Smooth muscle cell (in vitro differentiated cells): ENCODE results near the gene COPS6. TPM values are rescaled to one million over a fixed set of nuclear protein-coding genes. Genes with fewer than 3 reads are reported as not detected.
"Not testable (repeated sequence)": the region's sequence is repeated elsewhere in the genome, so short reads cannot be mapped to it uniquely, and the experiment has no call there.

Experiments
- DNase-seq: peaks from one replicate; lab custom pipeline; 2025; ENCODE audit not compliant: unreplicated experiment; lab: John Stamatoyannopoulos, UW
- H2AFZ ChIP-seq: fragments of 200-600 bp; sonication (generic); 2 replicates; pipeline ENCODE4 v1.6.0; 2016; ENCODE audit warnings: antibody characterized with exemption, low read depth, mild to moderate bottlenecking
- H3F3A ChIP-seq: fragments of 200-600 bp; sonication (generic); 2 replicates; pipeline ENCODE4 v1.6.0; 2017; ENCODE audit warnings: antibody characterized with exemption, low read depth
- H3K27ac ChIP-seq: fragments of 200-600 bp; sonication (generic); 2 replicates; pipeline ENCODE4 v1.5.1; 2016; ENCODE audit warnings: low read depth, mild to moderate bottlenecking
- H3K27me3 ChIP-seq: fragments of 200-600 bp; sonication (generic); 2 replicates; pipeline ENCODE4 v1.6.1; 2016; ENCODE audit warnings: low read depth, mild to moderate bottlenecking
- H3K36me3 ChIP-seq: fragments of 200-600 bp; sonication (generic); 2 replicates; pipeline ENCODE4 v1.5.1; 2016; ENCODE audit warnings: low read depth
- H3K4me1 ChIP-seq: fragments of 200-600 bp; sonication (generic); 2 replicates; pipeline ENCODE4 v1.5.1; 2016; ENCODE audit warnings: low read depth
- H3K4me2 ChIP-seq: fragments of 200-600 bp; sonication (generic); 2 replicates; pipeline ENCODE4 v1.6.0; 2016; ENCODE audit warnings: mild to moderate bottlenecking
- H3K4me3 ChIP-seq: fragments of 200-600 bp; sonication (generic); 2 replicates; pipeline ENCODE4 v1.5.1; 2016; ENCODE audit warnings: mild to moderate bottlenecking
- H3K79me2 ChIP-seq: fragments of 200-600 bp; sonication (generic); 2 replicates; pipeline ENCODE4 v1.6.0; 2016; ENCODE audit warnings: low read depth, mild to moderate bottlenecking
- H3K9ac ChIP-seq: fragments of 200-600 bp; sonication (generic); 2 replicates; pipeline ENCODE4 v1.6.0; 2016; ENCODE audit warnings: low read depth
- H3K9me3 ChIP-seq: fragments of 200-600 bp; sonication (generic); replicated peaks from 2 replicates; pipeline ENCODE4 v1.5.1; 2016; ENCODE audit warnings: low read depth
- H4K20me1 ChIP-seq: fragments of 200-600 bp; sonication (generic); 2 replicates; pipeline ENCODE4 v1.6.0; 2016; ENCODE audit warnings: low read depth
- WGBS: methylation state at CpG from one replicate; pipeline ENCODE4 v1.1.7; 2016; ENCODE audit warnings: low lambda C conversion rate; 5-methylcytosine and 5-hydroxymethylcytosine counted together
- polyA plus RNA-seq: library from polyadenylated mRNA; unstranded; fragments of >200 nt; fragmentation: Nextera tagmentation; extraction: Ambion mirVana; gene quantifications from 2 replicates; pipeline ENCODE4 v1.2.1, GENCODE V29; 2016
- total RNA-seq: library from RNA; depleted of rRNA; stranded (reverse); fragments of >200 nt; gene quantifications from 2 replicates; pipeline ENCODE4 v1.2.3, GENCODE V29; 2014
- TF ChIP-seq, protein P1 (sequence below): fragments of 200-600 bp; sonication (generic); IDR thresholded peaks from 2 replicates; pipeline ENCODE4 v1.5.1; 2017; ENCODE audit warnings: borderline replicate concordance, mild to moderate bottlenecking, antibody characterized with exemption; ENCODE audit not compliant: insufficient read depth, poor library complexity, severe bottlenecking

Gene COPS6
- total and polyA plus RNA-seq, 2 experiments from 2014 or later = 107 to 259 TPM

DNA sequence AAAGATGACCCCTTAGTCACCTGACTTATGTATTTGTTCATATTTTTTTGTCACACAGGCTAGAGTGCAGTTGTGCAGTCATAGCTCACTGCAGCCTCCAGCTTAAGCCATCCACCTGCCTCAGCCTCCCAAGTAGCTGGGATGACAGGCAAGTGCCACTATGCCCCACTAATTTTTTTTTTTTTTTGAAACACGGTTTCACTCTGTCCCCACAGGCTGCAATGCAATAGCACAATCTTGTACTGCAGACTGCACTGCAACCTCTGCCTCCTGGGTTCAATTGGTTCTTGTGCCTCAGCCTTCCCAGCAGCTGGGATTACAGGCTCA lies 39.8 kb downstream of the COPS6 start:
- Histone ChIP-seq H3K79me2 (no peaks in the 10 kb centered on the region), H3F3A (peaks cover 6% of the 10 kb centered on the region), H3K4me3 (no peak overlapping the region), H4K20me1 (no peaks in the 10 kb centered on the region), H3K4me1 (peaks cover 8% of the 10 kb centered on the region), H3K9me3 (no peaks in the 10 kb centered on the region), H3K36me3 (no peaks in the 10 kb centered on the region), H2AFZ (no peak overlapping the region), H3K4me2 (peak overlapping the region; percentile 97), H3K27me3 (no peaks in the 10 kb centered on the region), H3K27ac (no peak overlapping the region), H3K9ac (no peak overlapping the region)
- TF ChIP-seq, protein P1, sequence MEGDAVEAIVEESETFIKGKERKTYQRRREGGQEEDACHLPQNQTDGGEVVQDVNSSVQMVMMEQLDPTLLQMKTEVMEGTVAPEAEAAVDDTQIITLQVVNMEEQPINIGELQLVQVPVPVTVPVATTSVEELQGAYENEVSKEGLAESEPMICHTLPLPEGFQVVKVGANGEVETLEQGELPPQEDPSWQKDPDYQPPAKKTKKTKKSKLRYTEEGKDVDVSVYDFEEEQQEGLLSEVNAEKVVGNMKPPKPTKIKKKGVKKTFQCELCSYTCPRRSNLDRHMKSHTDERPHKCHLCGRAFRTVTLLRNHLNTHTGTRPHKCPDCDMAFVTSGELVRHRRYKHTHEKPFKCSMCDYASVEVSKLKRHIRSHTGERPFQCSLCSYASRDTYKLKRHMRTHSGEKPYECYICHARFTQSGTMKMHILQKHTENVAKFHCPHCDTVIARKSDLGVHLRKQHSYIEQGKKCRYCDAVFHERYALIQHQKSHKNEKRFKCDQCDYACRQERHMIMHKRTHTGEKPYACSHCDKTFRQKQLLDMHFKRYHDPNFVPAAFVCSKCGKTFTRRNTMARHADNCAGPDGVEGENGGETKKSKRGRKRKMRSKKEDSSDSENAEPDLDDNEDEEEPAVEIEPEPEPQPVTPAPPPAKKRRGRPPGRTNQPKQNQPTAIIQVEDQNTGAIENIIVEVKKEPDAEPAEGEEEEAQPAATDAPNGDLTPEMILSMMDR = no peak
- DNase-seq = no peak
- WGBS = 71% methylated on average over 1 of the region's 1 CpG

DNA sequence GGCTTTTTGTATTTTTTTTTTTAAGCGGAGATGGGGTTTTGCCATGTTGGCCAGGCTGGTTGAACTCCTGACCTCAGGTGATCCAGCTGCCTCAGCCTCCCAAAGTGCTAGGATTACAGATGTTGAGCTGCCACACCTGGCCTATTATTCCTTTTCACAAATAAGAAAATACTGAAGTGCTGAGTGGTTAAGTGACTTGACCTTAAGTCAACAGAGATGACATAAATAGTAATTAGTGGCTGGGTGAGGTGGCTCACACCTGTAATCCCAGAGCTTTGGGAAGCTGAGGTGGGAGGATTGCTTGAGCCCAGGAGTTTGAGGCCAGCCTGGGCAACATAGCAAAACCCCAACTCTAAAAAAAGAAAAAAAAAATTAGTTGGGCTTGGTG lies 41.4 kb downstream of the COPS6 start:
- H4K20me1 ChIP-seq, H3K4me1 ChIP-seq, H3K4me2 ChIP-seq, DNase-seq, H3K27me3 ChIP-seq, H3K79me2 ChIP-seq, H3K36me3 ChIP-seq, H3K4me3 ChIP-seq, H3F3A ChIP-seq, H3K9me3 ChIP-seq, H2AFZ ChIP-seq, H3K9ac ChIP-seq, H3K27ac ChIP-seq: not testable (repeated sequence)
- 64% methylated on average over 1 of the region's 1 CpG for WGBS

GRCh38 chr7:100130608-100131453 lies 42.1 kb downstream of the COPS6 start:
- WGBS = 15% methylated on average over 24 of the region's 24 CpGs
- Histone ChIP-seq H3F3A (peaks cover 6% of the 10 kb centered on the region), H3K9ac (no peak overlapping the region), H3K79me2 (no peaks in the 10 kb centered on the region), H2AFZ (no peak overlapping the region), H3K4me1 (peaks cover 8% of the 10 kb centered on the region), H3K4me2 (peak overlapping the region; percentile 79), H3K27ac (no peak overlapping the region), H3K4me3 (peak overlapping the region; percentile 29), H3K27me3 (no peaks in the 10 kb centered on the region), H4K20me1 (no peaks in the 10 kb centered on the region), H3K36me3 (no peaks in the 10 kb centered on the region), H3K9me3 (no peaks in the 10 kb centered on the region)
- peak; percentile 43 for DNase-seq
- TF ChIP-seq, protein P1 = peak; percentile 89

DNA sequence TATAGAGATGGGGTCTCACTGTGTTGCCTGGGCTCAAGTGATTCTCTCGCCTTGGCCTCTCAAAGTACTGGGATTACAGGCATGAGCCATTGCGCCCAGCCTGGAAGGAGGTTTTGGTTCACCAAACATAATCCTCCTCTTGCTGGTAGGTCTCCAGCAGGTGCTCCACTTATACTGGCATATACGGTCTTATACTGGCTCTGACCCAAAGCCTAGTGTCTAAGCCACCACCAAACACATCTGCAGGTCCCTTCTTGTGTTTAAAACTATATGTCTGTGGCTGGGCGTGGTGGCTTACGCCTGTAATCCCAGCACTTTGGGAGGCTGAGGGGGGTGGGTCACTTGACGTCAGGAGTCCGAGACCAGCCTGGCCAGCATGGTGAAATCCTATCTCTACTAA lies 43.4 kb downstream of the COPS6 start:
- no peaks in the 10 kb centered on the region for H3K36me3 ChIP-seq
- H3K27me3 ChIP-seq = no peaks in the 10 kb centered on the region
- TF ChIP-seq, protein P1 = no peak
- H3K4me1 ChIP-seq = peaks cover 4% of the 10 kb centered on the region
- no peaks in the 10 kb centered on the region for H3K79me2 ChIP-seq
- H3K4me2 ChIP-seq = no peak overlapping the region
- no peak overlapping the region for H2AFZ ChIP-seq
- H3K9ac ChIP-seq = no peak overlapping the region
- H3K4me3 ChIP-seq = no peak overlapping the region
- no peak for DNase-seq
- no peak overlapping the region for H3K27ac ChIP-seq
- H3F3A ChIP-seq = no peaks in the 10 kb centered on the region
- H4K20me1 ChIP-seq = no peaks in the 10 kb centered on the region
- no peaks in the 10 kb centered on the region for H3K9me3 ChIP-seq
- 79% methylated on average over 7 of the region's 7 CpGs for WGBS
